Measurements from ENCODE around the gene ACTR5.

ACTR5 gene

GRCh38 chr20:38770546-38770945 is 22.3 kb downstream of the ACTR5 start:
- TF ChIP-seq, protein P1, sequence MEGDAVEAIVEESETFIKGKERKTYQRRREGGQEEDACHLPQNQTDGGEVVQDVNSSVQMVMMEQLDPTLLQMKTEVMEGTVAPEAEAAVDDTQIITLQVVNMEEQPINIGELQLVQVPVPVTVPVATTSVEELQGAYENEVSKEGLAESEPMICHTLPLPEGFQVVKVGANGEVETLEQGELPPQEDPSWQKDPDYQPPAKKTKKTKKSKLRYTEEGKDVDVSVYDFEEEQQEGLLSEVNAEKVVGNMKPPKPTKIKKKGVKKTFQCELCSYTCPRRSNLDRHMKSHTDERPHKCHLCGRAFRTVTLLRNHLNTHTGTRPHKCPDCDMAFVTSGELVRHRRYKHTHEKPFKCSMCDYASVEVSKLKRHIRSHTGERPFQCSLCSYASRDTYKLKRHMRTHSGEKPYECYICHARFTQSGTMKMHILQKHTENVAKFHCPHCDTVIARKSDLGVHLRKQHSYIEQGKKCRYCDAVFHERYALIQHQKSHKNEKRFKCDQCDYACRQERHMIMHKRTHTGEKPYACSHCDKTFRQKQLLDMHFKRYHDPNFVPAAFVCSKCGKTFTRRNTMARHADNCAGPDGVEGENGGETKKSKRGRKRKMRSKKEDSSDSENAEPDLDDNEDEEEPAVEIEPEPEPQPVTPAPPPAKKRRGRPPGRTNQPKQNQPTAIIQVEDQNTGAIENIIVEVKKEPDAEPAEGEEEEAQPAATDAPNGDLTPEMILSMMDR (IDR thresholded peaks at IDR 0.05): no peak

DNA sequence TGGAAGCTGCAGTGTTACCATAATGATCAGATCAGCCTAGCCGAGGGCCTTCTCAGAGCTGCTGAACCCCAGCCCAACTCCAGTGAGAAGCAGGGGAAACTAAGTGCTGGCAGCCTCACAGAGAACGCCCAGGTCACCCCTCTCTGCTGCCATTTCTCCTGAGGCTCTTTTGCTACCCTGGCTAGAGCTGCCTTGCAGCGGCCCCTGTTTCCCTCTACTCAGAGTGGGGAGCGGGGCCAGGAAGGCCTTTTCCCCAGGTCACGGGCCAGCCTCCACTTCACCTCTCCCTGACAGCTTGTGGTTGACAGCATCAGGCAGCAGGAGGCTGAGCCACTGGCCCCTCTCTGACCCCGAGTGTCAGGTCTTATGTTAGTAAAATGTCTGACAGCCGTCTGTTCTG is 22.7 kb downstream of the ACTR5 start:
- TF ChIP-seq, protein P1 (IDR thresholded peaks at IDR 0.05): no peak

GRCh38 chr20:38771621-38772020 is 23.4 kb downstream of the ACTR5 start:
- TF ChIP-seq, protein P1 (IDR thresholded peaks at IDR 0.05): no peak

DNA sequence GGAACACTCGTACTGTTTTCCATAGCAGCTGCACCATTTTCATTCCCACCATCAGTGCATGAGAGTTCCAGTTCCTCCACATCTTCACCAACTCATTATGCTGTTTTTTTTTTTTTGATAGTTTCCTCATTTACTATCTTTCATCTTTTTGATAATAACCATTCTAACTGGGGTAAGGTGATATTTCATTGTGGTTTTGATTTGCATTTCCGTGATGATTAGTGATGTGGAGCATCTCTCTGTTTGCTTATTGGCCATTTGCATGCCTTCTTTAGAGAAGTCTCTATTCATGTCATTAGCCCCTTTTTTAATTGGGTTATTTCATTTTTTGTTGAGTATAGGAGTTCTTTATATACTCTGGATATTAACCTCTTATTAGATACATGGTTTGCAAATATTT is 25.9 kb downstream of the ACTR5 start:
- TF ChIP-seq, protein P1 (IDR thresholded peaks at IDR 0.05): no peak

- TF ChIP-seq, protein P1 (IDR thresholded peaks at IDR 0.05): no peak
These were observed 28.1 kb downstream of the ACTR5 start for GRCh38 chr20:38776363-38776762.

- TF ChIP-seq, protein P1 (IDR thresholded peaks at IDR 0.05): no peak
These were observed 31.2 kb downstream of the ACTR5 start for GRCh38 chr20:38779247-38780097.

DNA sequence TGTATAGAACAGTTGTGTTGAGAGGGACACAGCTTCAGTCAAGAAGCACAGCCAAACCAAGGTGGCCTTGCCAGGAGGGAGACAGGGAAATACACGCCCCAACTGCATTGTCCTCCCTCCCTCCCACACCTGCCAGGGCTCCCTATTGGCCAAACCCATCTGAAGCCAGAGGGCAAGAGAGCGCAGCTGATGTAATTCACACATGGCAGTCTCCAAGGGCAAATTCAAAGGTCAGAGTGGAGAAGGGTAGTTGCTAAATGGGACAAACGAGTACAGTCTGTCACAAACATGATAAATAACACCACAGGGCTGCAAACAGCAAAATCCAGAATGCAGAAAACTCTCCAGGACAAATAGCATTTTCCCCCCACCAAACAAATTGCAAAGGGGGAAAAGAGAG is 34.0 kb downstream of the ACTR5 start:
- TF ChIP-seq, protein P1 (IDR thresholded peaks at IDR 0.05): no peak
